ENCODE results near the gene TLE2. TPM values are rescaled to one million over a fixed set of nuclear protein-coding genes. Genes with fewer than 3 reads are reported as not detected.

The TLE2 gene
- total RNA-seq, 1 experiment from 2014 or later = 3.1 TPM

GRCh38 chr19:2957160-2957559 is 71.9 kb downstream of the TLE2 start:
- no CpG with 5 or more reads among the region's 5 CpGs for whole genome bisulfite sequencing (ENCODE audit: extremely low coverage, insufficient read length, low lambda C conversion rate)
- Histone ChIP-seq H3K79me1 (ENCODE audit: insufficient read depth, low read depth, low read length, poor library complexity, severe bottlenecking) (no peaks in the 10 kb centered on the region), H3K27me3 (ENCODE audit: insufficient read depth, low read length) (no peaks in the 10 kb centered on the region), H2BK20ac (ENCODE audit: low read depth, low read length, poor library complexity, severe bottlenecking) (no peak overlapping the region), H4K8ac (replicated peaks; ENCODE audit: insufficient read length, low read depth, low read length) (no peak overlapping the region), H2BK120ac (ENCODE audit: low read depth, low read length, poor library complexity, severe bottlenecking) (no peak overlapping the region), H2BK15ac (ENCODE audit: low read depth, low read length) (no peak overlapping the region), H3K4me2 (ENCODE audit: insufficient read depth, insufficient read length, low read length) (no peak overlapping the region), H3K14ac (ENCODE audit: insufficient read depth, low read length) (no peak overlapping the region), H4K91ac (ENCODE audit: insufficient read length, low read depth, low read length) (no peak overlapping the region), H3K27ac (ENCODE audit: insufficient read length, low read depth, low read length) (no peak overlapping the region), H2AK5ac (ENCODE audit: insufficient read length, low read length) (no peak overlapping the region), H3K4me1 (ENCODE audit: insufficient read depth, low read length) (no peaks in the 10 kb centered on the region), H3K79me2 (ENCODE audit: insufficient read depth, low read length) (no peaks in the 10 kb centered on the region), H3K23ac (ENCODE audit: insufficient read length, low read depth, low read length) (no peak overlapping the region), H4K20me1 (ENCODE audit: control insufficient read depth, insufficient read depth, insufficient read length) (no peaks in the 10 kb centered on the region), H4K5ac (ENCODE audit: insufficient read length, low read depth, low read length) (no peak overlapping the region), H3K56ac (ENCODE audit: insufficient read length, low read depth, low read length) (no peak overlapping the region), H3K9ac (ENCODE audit: extremely low read depth, insufficient read length, low read length) (no peak overlapping the region), H3K9me3 (ENCODE audit: control insufficient read depth, low read depth, low read length) (no peaks in the 10 kb centered on the region), H3K18ac (ENCODE audit: insufficient read length, low read depth, low read length) (no peak overlapping the region), H3T11ph (ENCODE audit: low read length) (no peak overlapping the region), H3K4ac (ENCODE audit: low read depth, low read length) (no peak overlapping the region), H2BK5ac (ENCODE audit: insufficient read length, low read length) (no peak overlapping the region), H2BK12ac (ENCODE audit: insufficient read length, low read depth, low read length) (no peak overlapping the region), H2AFZ (ENCODE audit: low read length) (no peak overlapping the region), H3K23me2 (ENCODE audit: insufficient read length, low read depth, low read length, poor library complexity, severe bottlenecking) (no peaks in the 10 kb centered on the region)
- no peaks in the 10 kb centered on the region for H3K9me3 Mint-ChIP-seq
- TF ChIP-seq, protein P1, sequence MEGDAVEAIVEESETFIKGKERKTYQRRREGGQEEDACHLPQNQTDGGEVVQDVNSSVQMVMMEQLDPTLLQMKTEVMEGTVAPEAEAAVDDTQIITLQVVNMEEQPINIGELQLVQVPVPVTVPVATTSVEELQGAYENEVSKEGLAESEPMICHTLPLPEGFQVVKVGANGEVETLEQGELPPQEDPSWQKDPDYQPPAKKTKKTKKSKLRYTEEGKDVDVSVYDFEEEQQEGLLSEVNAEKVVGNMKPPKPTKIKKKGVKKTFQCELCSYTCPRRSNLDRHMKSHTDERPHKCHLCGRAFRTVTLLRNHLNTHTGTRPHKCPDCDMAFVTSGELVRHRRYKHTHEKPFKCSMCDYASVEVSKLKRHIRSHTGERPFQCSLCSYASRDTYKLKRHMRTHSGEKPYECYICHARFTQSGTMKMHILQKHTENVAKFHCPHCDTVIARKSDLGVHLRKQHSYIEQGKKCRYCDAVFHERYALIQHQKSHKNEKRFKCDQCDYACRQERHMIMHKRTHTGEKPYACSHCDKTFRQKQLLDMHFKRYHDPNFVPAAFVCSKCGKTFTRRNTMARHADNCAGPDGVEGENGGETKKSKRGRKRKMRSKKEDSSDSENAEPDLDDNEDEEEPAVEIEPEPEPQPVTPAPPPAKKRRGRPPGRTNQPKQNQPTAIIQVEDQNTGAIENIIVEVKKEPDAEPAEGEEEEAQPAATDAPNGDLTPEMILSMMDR (conservative IDR thresholded peaks at IDR 0.05) = no peak
- no peak for DNase-seq
- no peaks in the 10 kb centered on the region for H3K36me3 Mint-ChIP-seq (ENCODE audit: insufficient read depth in 1 of 3, low read depth in 3 of 3)
- H3K4me3 Mint-ChIP-seq = no peak overlapping the region
- H3K27me3 Mint-ChIP-seq (ENCODE audit: low read depth) = peaks cover 7% of the 10 kb centered on the region
- peaks cover under 1 to 8% of the 10 kb centered on the region in 2 experiments for H3K4me1 Mint-ChIP-seq
- no peak overlapping the region for H3K27ac Mint-ChIP-seq

Data from H9 (cell line).